H1 (cell line): ENCODE measurements around the gene RNF43. TPM values are rescaled to one million over a fixed set of nuclear protein-coding genes. Genes with fewer than 3 reads are reported as not detected.

Source experiments
- CTCF ChIA-PET: fragments of 300-600 bp; sonication (Branson Sonifier 250); formaldehyde crosslinking; loops from one replicate; lab custom pipeline; 2021; ENCODE audit not compliant: partially characterized antibody; lab: Charles Lee
- POLR2A ChIA-PET: fragments of 300-600 bp; sonication (Branson Sonifier 250); formaldehyde crosslinking; loops from one replicate; lab custom pipeline; 2021; ENCODE audit warnings: inconsistent platforms; ENCODE audit not compliant: partially characterized antibody; lab: Charles Lee
- DNase-seq, 2 experiments: peaks; one replicate each; pipeline versions ENCODE4 v3.0.0 to v3.0.0-alpha.2; 2010 to 2022; ENCODE audit warnings: low spot score in 2 of 2, low read depth in 1 of 2, mixed read lengths in 1 of 2
- FAIRE-seq: peaks from 2 replicates; lab custom pipeline; 2011; peaks lifted over from hg19 to GRCh38; lab: Jason Lieb, UNC
- H2AFZ ChIP-seq: 2 replicates; pipeline ENCODE4 v1.8.1; 2012; ENCODE audit warnings: low read length, inconsistent platforms
- H2AK5ac ChIP-seq: 2 replicates; pipeline ENCODE4 v1.6.1; 2013; ENCODE audit warnings: low read depth, low read length
- H2BK120ac ChIP-seq: replicated peaks from 2 replicates; pipeline ENCODE3; 2013; ENCODE audit warnings: low read depth, low read length, inconsistent platforms
- H2BK12ac ChIP-seq: 2 replicates; pipeline ENCODE4 v1.6.1; 2013; ENCODE audit warnings: low read depth, low read length
- H2BK15ac ChIP-seq: 2 replicates; pipeline ENCODE4 v1.6.1; 2013; ENCODE audit warnings: low read length
- H2BK20ac ChIP-seq: 2 replicates; pipeline ENCODE4 v1.6.1; 2013; ENCODE audit warnings: low read length
- H2BK5ac ChIP-seq: 2 replicates; pipeline ENCODE4 v1.6.1; 2013; ENCODE audit warnings: low read depth, low read length
- H3K14ac ChIP-seq: 2 replicates; pipeline ENCODE4 v1.6.1; 2013; ENCODE audit warnings: inconsistent platforms; ENCODE audit not compliant: insufficient read length
- H3K18ac ChIP-seq: 2 replicates; pipeline ENCODE4 v1.6.1; 2013; ENCODE audit warnings: low read length; ENCODE audit errors: extremely low read depth
- H3K23ac ChIP-seq: 2 replicates; pipeline ENCODE4 v1.6.1; 2013; ENCODE audit warnings: inconsistent platforms; ENCODE audit not compliant: insufficient read length
- H3K23me2 ChIP-seq: 2 replicates; pipeline ENCODE4 v1.6.1; 2013; ENCODE audit warnings: low read depth, low read length
- H3K27ac ChIP-seq: 2 replicates; pipeline ENCODE4 v1.6.1; 2011; ENCODE audit warnings: low read depth, low read length, inconsistent platforms
- H3K27me3 ChIP-seq, 4 experiments: replicated peaks in 1 of 4; 1 replicate in 1 of 4; 2 replicates in 3 of 4; pipeline versions ENCODE4 v1.6.1 to v1.8.1; 2011 to 2013; ENCODE audit warnings: low read length in 3 of 4, mild to moderate bottlenecking in 3 of 4, inconsistent platforms in 2 of 4, mixed read lengths in 2 of 4, moderate library complexity in 1 of 4; ENCODE audit not compliant: control insufficient read depth in 3 of 4, insufficient read depth in 3 of 4; ENCODE audit errors: extremely low read depth in 1 of 4
- H3K36me3 ChIP-seq, 4 experiments: 2 replicates each; pipeline versions ENCODE4 v1.6.1 to v1.8.1; 2011 to 2013; ENCODE audit warnings: mild to moderate bottlenecking in 4 of 4, low read length in 3 of 4, moderate library complexity in 2 of 4, control low read depth in 1 of 4, inconsistent platforms in 1 of 4; ENCODE audit not compliant: insufficient read depth in 4 of 4, control insufficient read depth in 2 of 4
- H3K4ac ChIP-seq: replicated peaks from 2 replicates; pipeline ENCODE3; 2013; ENCODE audit warnings: low read length, low read depth, mixed read lengths, inconsistent platforms; ENCODE audit not compliant: insufficient read length
- H3K4me1 ChIP-seq, 4 experiments: replicated peaks in 1 of 4; 1 replicate in 1 of 4; 2 replicates in 3 of 4; pipeline versions ENCODE4 v1.6.1 to v1.8.1; 2011 to 2013; ENCODE audit warnings: low read length in 3 of 4, inconsistent platforms in 2 of 4, mixed read lengths in 1 of 4; ENCODE audit not compliant: insufficient read depth in 4 of 4, control insufficient read depth in 3 of 4
- H3K4me2 ChIP-seq, 2 experiments: 2 replicates each; pipeline versions ENCODE4 v1.6.1 to v1.8.1; 2011 to 2013; ENCODE audit warnings: low read depth in 2 of 2, low read length in 2 of 2, control low read depth in 1 of 2, inconsistent platforms in 1 of 2, mild to moderate bottlenecking in 1 of 2; ENCODE audit not compliant: insufficient read depth in 1 of 2
- H3K4me3 ChIP-seq, 4 experiments: fragments of 200-600, 300-600 bp in 1 of 4; sonication (generic), shearing (Covaris generic), sonication (Bioruptor Twin) in 1 of 4; 2 replicates each; pipeline versions ENCODE4 v1.5.1 to v1.8.1; 2011 to 2016; ENCODE audit warnings: low read length in 4 of 4, low read depth in 3 of 4, control low read depth in 2 of 4, inconsistent platforms in 2 of 4, mild to moderate bottlenecking in 2 of 4, mixed read lengths in 1 of 4, moderate library complexity in 1 of 4; ENCODE audit not compliant: insufficient read depth in 2 of 4; ENCODE audit errors: extremely low read depth in 1 of 4
- H3K56ac ChIP-seq: replicated peaks from 2 replicates; pipeline ENCODE3; 2013; ENCODE audit warnings: low read depth, mild to moderate bottlenecking, mixed read lengths, low read length, inconsistent platforms; ENCODE audit not compliant: insufficient read length
- H3K79me1 ChIP-seq: 2 replicates; pipeline ENCODE4 v1.6.1; 2013; ENCODE audit warnings: low read depth, low read length, control low read depth
- H3K79me2 ChIP-seq, 2 experiments: 2 replicates each; pipeline versions ENCODE4 v1.6.1 to v1.8.1; 2012 to 2013; ENCODE audit warnings: low read length in 2 of 2, mild to moderate bottlenecking in 2 of 2, inconsistent platforms in 1 of 2; ENCODE audit not compliant: insufficient read depth in 2 of 2, control insufficient read depth in 1 of 2
- H3K9ac ChIP-seq, 4 experiments: replicated peaks in 1 of 4; 1 replicate in 1 of 4; 2 replicates in 3 of 4; pipeline versions ENCODE4 v1.6.1 to v1.8.1; 2011 to 2013; ENCODE audit warnings: low read depth in 3 of 4, low read length in 3 of 4, control low read depth in 2 of 4, mild to moderate bottlenecking in 2 of 4, moderate library complexity in 2 of 4, inconsistent platforms in 1 of 4; ENCODE audit errors: extremely low read depth in 1 of 4
- H3K9me3 ChIP-seq, 2 experiments: 2 replicates each; pipeline versions ENCODE4 v1.6.1 to v1.8.1; 2012 to 2013; ENCODE audit warnings: mild to moderate bottlenecking in 2 of 2, moderate library complexity in 2 of 2, control low read depth in 1 of 2, inconsistent platforms in 1 of 2, low read depth in 1 of 2, low read length in 1 of 2, mixed read lengths in 1 of 2; ENCODE audit not compliant: insufficient read depth in 2 of 2
- H4K20me1 ChIP-seq, 2 experiments: replicated peaks in 1 of 2; 2 replicates each; pipeline versions ENCODE3 to v1.8.1; 2011 to 2013; ENCODE audit warnings: inconsistent platforms in 2 of 2, low read length in 2 of 2, mild to moderate bottlenecking in 1 of 2; ENCODE audit not compliant: insufficient read depth in 2 of 2, control insufficient read depth in 1 of 2
- H4K5ac ChIP-seq: 2 replicates; pipeline ENCODE4 v1.6.1; 2013; ENCODE audit warnings: low read length, low read depth, mixed read lengths, inconsistent platforms; ENCODE audit not compliant: insufficient read length
- H4K8ac ChIP-seq: 2 replicates; pipeline ENCODE4 v1.8.0; 2013; ENCODE audit warnings: mild to moderate bottlenecking, moderate library complexity, low read length, inconsistent platforms; ENCODE audit not compliant: insufficient read depth; ENCODE audit errors: extremely low read depth
- H4K91ac ChIP-seq: replicated peaks from 2 replicates; pipeline ENCODE3; 2013; ENCODE audit warnings: low read length, mixed read lengths, inconsistent platforms; ENCODE audit not compliant: insufficient read length
- ASH2L ChIP-seq: fragments of 200-600, 300-600 bp; sonication (generic); IDR thresholded peaks from one replicate; pipeline ENCODE4 v1.7.1; 2017; ENCODE audit warnings: low read length
- ATF2 ChIP-seq: IDR thresholded peaks from 2 replicates; pipeline ENCODE4 v1.6.1; 2012; ENCODE audit warnings: low read length, inconsistent platforms
- E2F6 ChIP-seq: IDR thresholded peaks from 2 replicates; pipeline ENCODE4 v1.6.1; 2012; ENCODE audit warnings: inconsistent platforms
- KDM1A ChIP-seq: fragments of 200-600, 300-600 bp; sonication (generic); IDR thresholded peaks from 2 replicates; pipeline ENCODE4 v1.7.1; 2016; ENCODE audit warnings: mild to moderate bottlenecking, low read length, borderline replicate concordance
- NRF1 ChIP-seq: IDR thresholded peaks from 2 replicates; pipeline ENCODE4 v1.6.1; 2011; ENCODE audit warnings: mild to moderate bottlenecking, low read depth, low read length, improper control_type of control experiment
- POLR2AphosphoS5 ChIP-seq: IDR thresholded peaks from 2 replicates; pipeline ENCODE4 v1.6.1; 2011; ENCODE audit warnings: low read depth, low read length
- RXRA ChIP-seq: IDR thresholded peaks from 2 replicates; pipeline ENCODE4 v1.6.1; 2011; ENCODE audit warnings: low read depth, mild to moderate bottlenecking, low read length, moderate library complexity; ENCODE audit not compliant: insufficient read depth
- SIX5 ChIP-seq: IDR thresholded peaks from 2 replicates; pipeline ENCODE4 v1.6.1; 2011; ENCODE audit warnings: mild to moderate bottlenecking, low read depth, low read length
- SP1 ChIP-seq: IDR thresholded peaks from 2 replicates; pipeline ENCODE4 v1.6.1; 2011; ENCODE audit warnings: low read depth, low read length
- SP2 ChIP-seq: IDR thresholded peaks from 2 replicates; pipeline ENCODE4 v1.6.1; 2012; ENCODE audit warnings: mild to moderate bottlenecking, low read length, inconsistent platforms
- SP4 ChIP-seq: IDR thresholded peaks from 2 replicates; pipeline ENCODE4 v1.6.1; 2012; ENCODE audit warnings: low read length, inconsistent platforms
- TCF12 ChIP-seq: IDR thresholded peaks from 2 replicates; pipeline ENCODE4 v1.6.1; 2011; ENCODE audit warnings: low read depth, mild to moderate bottlenecking, low read length
- WGBS, 2 experiments: shearing (Covaris generic) in 1 of 2; methylation state at CpG; one replicate each; pipeline versions ENCODE4 v1.1.6 to v1.1.7; 2013 to 2015; ENCODE audit warnings: low lambda C conversion rate in 2 of 2, mixed read lengths in 2 of 2, inconsistent platforms in 1 of 2, low coverage in 1 of 2, missing lambda C conversion rate in 1 of 2; ENCODE audit not compliant: insufficient replicate concordance in 2 of 2, insufficient coverage in 1 of 2, insufficient read length in 1 of 2; ENCODE audit errors: extremely low coverage in 1 of 2, missing lambda C conversion rate in 1 of 2; 5-methylcytosine and 5-hydroxymethylcytosine counted together
- polyA plus RNA-seq, 7 experiments: library from polyadenylated mRNA; depleted of rRNA in 3 of 7; stranded (reverse) in 5 of 7; unstranded in 2 of 7; fragments of >200 nt in 5 of 7; fragments of 200-250 nt in 2 of 7; gene quantifications; 1 replicate in 5 of 7; 2 replicates in 1 of 7; 4 replicates in 1 of 7; pipeline versions ENCODE4 v1.2.1 to v1.2.3, GENCODE V29; 2011 to 2013; ENCODE audit warnings: missing spikeins in 2 of 7, mixed read lengths in 2 of 7
- total RNA-seq: library from RNA; stranded (reverse); fragmentation: NEBNext Ultra II Directional; extraction: Animal tissue kit (Norgen Biotek cat#: 25700); gene quantifications from 2 replicates; pipeline ENCODE4 v1.2.1, GENCODE V29; 2021

Gene RNF43
- total and polyA plus RNA-seq, 2 of the 8 experiments (the other 6 are each of a cell fraction or from before 2014, with no cell fraction given), result 0.89 to 1.5 TPM

- Histone ChIP-seq H2BK12ac (no peak overlapping the region), H3K4me3 (no peak overlapping the region), H2AK5ac (no peak overlapping the region), H4K5ac (no peak overlapping the region), H3K23ac (no peak overlapping the region), H3K27me3 (no peaks in the 10 kb centered on the region), H2BK120ac (no peak overlapping the region), H4K20me1 (no peaks in the 10 kb centered on the region), H3K23me2 (no peaks in the 10 kb centered on the region), H3K4me2 (no peak overlapping the region), H3K79me1 (no peaks in the 10 kb centered on the region), H3K9me3 (no peaks in the 10 kb centered on the region), H4K8ac (no peak overlapping the region), H2BK15ac (peak overlapping the region; percentile 34; the same call in 1 of the 2 replicates), H2BK20ac (no peak overlapping the region), H3K36me3 (no peaks in the 10 kb centered on the region; a peak in 1 of 8 replicates), H3K79me2 (no peaks in the 10 kb centered on the region), H3K27ac (no peak overlapping the region), H3K4me1 (peaks cover 6 to 15% (median 10%) of the 10 kb centered on the region in 4 experiments; a peak in 5 of 7 replicates), H3K14ac (no peak overlapping the region), H3K18ac (no peak overlapping the region), H4K91ac (no peak overlapping the region), H3K4ac (peak overlapping the region; percentile 15), H2BK5ac (no peak overlapping the region), H2AFZ (no peak overlapping the region), H3K56ac (no peak overlapping the region), H3K9ac (no peak overlapping the region)
- no peak for FAIRE-seq
- 88% methylated on average over 5 of the region's 5 CpGs; no CpG with 5 or more reads in 1 of the 2 experiments for WGBS, 2 experiments
- ChIA-PET CTCF (interaction anchor here (0.9 to 1.1 kb wide), 4 partner anchors 9 to 32 kb away, joined by 3 to 4 read pairs (median 3); no protein-coding TSS in a partner anchor), POLR2A (interaction anchor here (1.3 to 1.5 kb wide), 2 partner anchors 14 to 23 kb away, joined by 3 to 5 read pairs; partner anchors contain the start of gene SUPT4H1)
- TF ChIP-seq RXRA, result no peak
- no peak for TF ChIP-seq NRF1
- no peak for TF ChIP-seq SIX5
- no peak for TF ChIP-seq SP2
- TF ChIP-seq SP1, result no peak
- no peak for TF ChIP-seq ATF2
- TF ChIP-seq POLR2AphosphoS5, result no peak
- TF ChIP-seq ASH2L, result no peak
- no peak for TF ChIP-seq SP4
- no peak for TF ChIP-seq E2F6
- no peak for TF ChIP-seq KDM1A
- no peak for TF ChIP-seq TCF12
- no peak for DNase-seq
Observed at GRCh38 chr17:58375256-58375655, 42.1 kb downstream of the RNF43 start.
